ENCODE data around the gene PJVK.

Gene PJVK

GRCh38 chr2:178508646-178509045 is 57.5 kb downstream of the PJVK start:
- H3K9me3 ChIP-seq (ENCODE audit: control insufficient read depth, insufficient read depth, low read length), result no peaks in the 10 kb centered on the region

GRCh38 chr2:178510384-178510783 is 59.2 kb downstream of the PJVK start:
- H3K36me3 ChIP-seq (ENCODE audit: control insufficient read depth, insufficient read depth, low read length), result no peaks in the 10 kb centered on the region
- H3K9me3 ChIP-seq (ENCODE audit: control insufficient read depth, insufficient read depth, low read length), result no peaks in the 10 kb centered on the region
- no peaks in the 10 kb centered on the region for H3K27me3 ChIP-seq (ENCODE audit: control insufficient read depth, insufficient read depth, low read length)
- peaks cover 22% of the 10 kb centered on the region for H3K4me1 ChIP-seq (ENCODE audit: control insufficient read depth, insufficient read depth, low read length)
- H3K27ac ChIP-seq (ENCODE audit: low read depth, low read length), result no peak overlapping the region
- no peak overlapping the region for H3K4me3 ChIP-seq (ENCODE audit: low read depth, low read length)
- H3K9ac ChIP-seq (ENCODE audit: low read depth, low read length), result no peak overlapping the region

More at GRCh38 chr2:178508646-178509045, 57.5 kb downstream of the PJVK start:
- peaks cover 22% of the 10 kb centered on the region for H3K4me1 ChIP-seq (ENCODE audit: control insufficient read depth, insufficient read depth, low read length)
- no peaks in the 10 kb centered on the region for H3K27me3 ChIP-seq (ENCODE audit: control insufficient read depth, insufficient read depth, low read length)
- H3K9ac ChIP-seq (ENCODE audit: low read depth, low read length), result no peak overlapping the region
- H3K27ac ChIP-seq (ENCODE audit: low read depth, low read length), result no peak overlapping the region
- no peak overlapping the region for H3K4me3 ChIP-seq (ENCODE audit: low read depth, low read length)
- H3K36me3 ChIP-seq (ENCODE audit: control insufficient read depth, insufficient read depth, low read length), result peaks cover 8% of the 10 kb centered on the region; the same call in 1 of the 2 replicates

All from HUES48 (cell line).